DND-41 (cell line): Measurements from ENCODE around the gene DPP6.

Experiments used
- ATAC-seq: fragments of 200-7000 bp; cut with Tn5 transposase; 3 replicates; pipeline ENCODE4 v1.9.1; 2021; ENCODE audit warnings: low read depth; ENCODE audit not compliant: insufficient read depth
- DNase-seq: peaks from one replicate; pipeline ENCODE4 v3.0.0-alpha.2; 2020
- H2AFZ ChIP-seq: 2 replicates; pipeline ENCODE4 v1.6.0; 2012; ENCODE audit warnings: low read depth, low read length
- H3K27ac ChIP-seq: 2 replicates; pipeline ENCODE4 v1.5.1; 2012; ENCODE audit warnings: low read length, inconsistent platforms
- H3K27me3 ChIP-seq: fragments of 200-600 bp; sonication (generic); 2 replicates; pipeline ENCODE4 v1.6.0; 2012; ENCODE audit warnings: low read length, mild to moderate bottlenecking, inconsistent platforms; ENCODE audit not compliant: insufficient read depth, poor library complexity
- H3K36me3 ChIP-seq: 2 replicates; pipeline ENCODE4 v1.5.1; 2012; ENCODE audit warnings: low read length, inconsistent platforms; ENCODE audit not compliant: insufficient read depth
- H3K4me1 ChIP-seq: 2 replicates; pipeline ENCODE4 v1.5.1; 2012; ENCODE audit warnings: mild to moderate bottlenecking, low read length; ENCODE audit not compliant: insufficient read depth
- H3K4me2 ChIP-seq: 2 replicates; pipeline ENCODE4 v1.6.0; 2012; ENCODE audit warnings: mild to moderate bottlenecking, moderate library complexity, low read length, inconsistent platforms; ENCODE audit not compliant: insufficient read depth
- H3K4me3 ChIP-seq, 2 experiments: fragments of 200-600 bp in 1 of 2; shearing (Covaris generic) in 1 of 2; 2 replicates each; pipeline ENCODE4 v1.5.1; 2012 to 2016; ENCODE audit warnings: inconsistent platforms in 2 of 2, low read length in 2 of 2, mild to moderate bottlenecking in 2 of 2, low read depth in 1 of 2, moderate library complexity in 1 of 2
- H3K79me2 ChIP-seq: 2 replicates; pipeline ENCODE4 v1.6.0; 2012; ENCODE audit warnings: low read length, inconsistent platforms; ENCODE audit not compliant: insufficient read depth
- H3K9ac ChIP-seq: 2 replicates; pipeline ENCODE4 v1.6.0; 2012; ENCODE audit warnings: low read depth, mild to moderate bottlenecking, inconsistent platforms, low read length, moderate library complexity
- H3K9me3 ChIP-seq: 2 replicates; pipeline ENCODE4 v1.5.1; 2012; ENCODE audit warnings: low read length, moderate library complexity, mild to moderate bottlenecking, inconsistent platforms; ENCODE audit not compliant: insufficient read depth, severe bottlenecking
- H4K20me1 ChIP-seq: 2 replicates; pipeline ENCODE4 v1.6.0; 2012; ENCODE audit warnings: low read length; ENCODE audit not compliant: insufficient read depth
- EZH2 ChIP-seq: IDR thresholded peaks from 3 replicates; pipeline ENCODE4 v1.6.1; 2012; ENCODE audit warnings: borderline replicate concordance, low read depth, mild to moderate bottlenecking, moderate library complexity, low read length, inconsistent platforms; ENCODE audit not compliant: severe bottlenecking
- TF ChIP-seq, protein P1 (sequence below): IDR thresholded peaks from 2 replicates; pipeline ENCODE4 v1.5.1; 2012; ENCODE audit warnings: borderline replicate concordance, low read length, moderate library complexity, mild to moderate bottlenecking; ENCODE audit not compliant: poor library complexity, severe bottlenecking; ENCODE audit errors: extremely low read depth

The DPP6 gene

DNA sequence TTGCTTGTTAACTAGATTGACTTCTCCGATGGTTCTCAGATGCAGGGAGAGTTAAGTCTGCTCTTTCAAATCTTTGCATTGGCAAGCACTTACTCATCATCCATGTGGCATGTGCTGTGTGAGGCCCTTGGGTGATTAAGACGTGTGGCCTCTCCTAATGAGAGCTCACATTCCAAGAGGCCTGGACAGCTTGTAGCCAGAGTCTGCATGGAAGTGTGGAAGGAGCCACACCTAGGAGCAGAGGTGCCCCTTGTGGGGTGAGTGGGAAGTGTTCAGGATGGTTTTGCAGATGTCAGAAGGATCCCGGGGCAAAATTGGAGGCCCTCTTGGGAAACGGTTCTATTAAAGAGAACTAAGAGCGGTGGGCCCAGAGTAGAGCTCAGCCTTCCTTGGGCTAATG lies 724.8 kb downstream of the DPP6 start:
- DNase-seq (peak; percentile 12), ATAC-seq (no peak; the same call in none of the 3 replicates)
- Histone ChIP-seq H4K20me1 (no peaks in the 10 kb centered on the region), H3K4me1 (peaks cover 20% of the 10 kb centered on the region), H3K4me2 (0 out of 2 replicates have a peak overlapping the region, but pooled peaks have one; percentile 41), H3K27ac (peak overlapping the region; percentile 70), H3K4me3 (peak overlapping the region in 1 of 2 experiments; percentile 12; a peak in 1 of 4 replicates), H3K9ac (peak overlapping the region; percentile 41), H3K27me3 (no peaks in the 10 kb centered on the region), H3K79me2 (no peaks in the 10 kb centered on the region), H2AFZ (no peak overlapping the region; the same call in 1 of the 2 replicates), H3K36me3 (no peaks in the 10 kb centered on the region), H3K9me3 (no peaks in the 10 kb centered on the region)
- TF ChIP-seq, protein P1, sequence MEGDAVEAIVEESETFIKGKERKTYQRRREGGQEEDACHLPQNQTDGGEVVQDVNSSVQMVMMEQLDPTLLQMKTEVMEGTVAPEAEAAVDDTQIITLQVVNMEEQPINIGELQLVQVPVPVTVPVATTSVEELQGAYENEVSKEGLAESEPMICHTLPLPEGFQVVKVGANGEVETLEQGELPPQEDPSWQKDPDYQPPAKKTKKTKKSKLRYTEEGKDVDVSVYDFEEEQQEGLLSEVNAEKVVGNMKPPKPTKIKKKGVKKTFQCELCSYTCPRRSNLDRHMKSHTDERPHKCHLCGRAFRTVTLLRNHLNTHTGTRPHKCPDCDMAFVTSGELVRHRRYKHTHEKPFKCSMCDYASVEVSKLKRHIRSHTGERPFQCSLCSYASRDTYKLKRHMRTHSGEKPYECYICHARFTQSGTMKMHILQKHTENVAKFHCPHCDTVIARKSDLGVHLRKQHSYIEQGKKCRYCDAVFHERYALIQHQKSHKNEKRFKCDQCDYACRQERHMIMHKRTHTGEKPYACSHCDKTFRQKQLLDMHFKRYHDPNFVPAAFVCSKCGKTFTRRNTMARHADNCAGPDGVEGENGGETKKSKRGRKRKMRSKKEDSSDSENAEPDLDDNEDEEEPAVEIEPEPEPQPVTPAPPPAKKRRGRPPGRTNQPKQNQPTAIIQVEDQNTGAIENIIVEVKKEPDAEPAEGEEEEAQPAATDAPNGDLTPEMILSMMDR, result peak; percentile 26
- TF ChIP-seq EZH2, result no peak

DNA sequence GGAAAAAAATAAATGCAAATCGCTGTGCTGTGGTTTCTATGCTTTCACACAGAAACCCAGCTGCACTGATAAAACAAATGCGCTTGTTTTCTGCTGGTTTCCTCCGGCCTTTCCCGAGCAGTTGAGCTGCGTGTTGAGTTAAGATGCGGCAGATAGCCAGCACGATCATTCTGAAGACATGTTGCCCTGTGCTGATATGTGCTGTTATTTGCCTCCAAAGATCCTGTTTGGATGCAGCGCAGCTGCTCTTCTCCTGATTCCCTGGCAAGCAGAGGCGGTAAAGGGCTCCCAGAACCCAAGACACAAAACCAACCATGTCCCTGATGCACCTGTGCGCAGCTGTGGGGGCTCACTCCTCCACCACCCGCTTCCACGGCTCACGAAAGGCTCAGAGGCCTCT lies 725.3 kb downstream of the DPP6 start:
- peak; percentile 73 for ATAC-seq

DNA sequence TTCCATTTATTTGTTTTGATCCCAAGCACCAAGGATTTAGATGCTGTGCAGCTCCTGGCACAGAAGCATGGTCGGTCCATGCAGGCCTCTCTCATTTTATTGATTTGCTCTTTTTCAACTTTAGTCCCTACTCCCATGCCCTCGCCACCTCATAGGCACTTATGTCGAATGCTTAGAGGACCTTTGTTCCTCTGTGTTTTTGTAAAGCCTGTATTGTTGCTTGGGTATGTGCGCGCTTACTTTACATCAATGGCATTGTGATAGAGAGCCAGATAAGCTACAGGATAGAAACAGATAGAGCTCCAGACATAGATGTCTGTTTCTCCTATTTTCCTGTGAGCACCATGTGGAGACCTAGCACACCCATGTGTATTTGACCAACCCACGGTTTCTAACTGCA lies 725.7 kb downstream of the DPP6 start:
- H3K27ac ChIP-seq, result peak overlapping the region; percentile 70
- no peaks in the 10 kb centered on the region for H4K20me1 ChIP-seq
- H3K36me3 ChIP-seq, result no peaks in the 10 kb centered on the region
- H3K79me2 ChIP-seq, result no peaks in the 10 kb centered on the region
- H3K4me2 ChIP-seq, result peak overlapping the region; percentile 41
- ATAC-seq (0 out of 3 replicates have a peak, but pooled peaks have one; percentile 10), DNase-seq (no peak)
- no peak for TF ChIP-seq EZH2
- TF ChIP-seq, protein P1, result no peak
- peak overlapping the region; percentile 41 for H3K9ac ChIP-seq
- H3K9me3 ChIP-seq, result no peaks in the 10 kb centered on the region
- H2AFZ ChIP-seq, result 0 out of 2 replicates have a peak overlapping the region, but pooled peaks have one; percentile 22
- peaks cover 18% of the 10 kb centered on the region for H3K4me1 ChIP-seq
- H3K4me3 ChIP-seq, result peak overlapping the region in 1 of 2 experiments; percentile 12; a peak in 1 of 4 replicates
- no peaks in the 10 kb centered on the region for H3K27me3 ChIP-seq

More for the DNA sequence above, 725.3 kb downstream of the DPP6 start:
- peak; percentile 35 for DNase-seq
- H3K9me3 ChIP-seq, result no peaks in the 10 kb centered on the region
- peak overlapping the region; percentile 41 for H3K4me2 ChIP-seq
- H3K27me3 ChIP-seq, result no peaks in the 10 kb centered on the region
- H4K20me1 ChIP-seq, result no peaks in the 10 kb centered on the region
- peak overlapping the region; percentile 41 for H3K9ac ChIP-seq
- no peaks in the 10 kb centered on the region for H3K79me2 ChIP-seq
- H3K4me1 ChIP-seq, result peaks cover 18% of the 10 kb centered on the region
- 0 out of 2 replicates have a peak overlapping the region, but pooled peaks have one; percentile 22 for H2AFZ ChIP-seq
- H3K4me3 ChIP-seq, result peak overlapping the region in 1 of 2 experiments; percentile 12; a peak in 1 of 4 replicates
- no peaks in the 10 kb centered on the region for H3K36me3 ChIP-seq
- peak overlapping the region; percentile 70 for H3K27ac ChIP-seq
- TF ChIP-seq, protein P1, result no peak
- TF ChIP-seq EZH2, result no peak
